ENCODE measurements around the gene HBP1. TPM values are rescaled to one million over a fixed set of nuclear protein-coding genes. Genes with fewer than 3 reads are reported as not detected.

Gene HBP1
- total and polyA plus RNA-seq, 2 experiments from 2014 or later = 36.0 to 52.8 TPM

GRCh38 chr7:107150375-107151073 is 18.3 kb upstream of the HBP1 start:
- Mint-ChIP-seq H3K36me3 (ENCODE audit: low read depth) (peaks cover 3% of the 10 kb centered on the region), H3K27ac (no peak overlapping the region), H3K27me3 (ENCODE audit: insufficient read depth, low read depth, poor library complexity) (peaks cover 2% of the 10 kb centered on the region), H3K4me1 (peaks cover 17% of the 10 kb centered on the region; the same call in 2 of the 3 replicates), H3K9me3 (no peaks in the 10 kb centered on the region), H3K4me3 (no peak overlapping the region)
- DNase-seq (ENCODE audit: low spot score) = peak; percentile 72
- Histone ChIP-seq H3K4me2 (no peak overlapping the region), H3K79me2 (replicated peaks; ENCODE audit: insufficient read depth) (no peaks in the 10 kb centered on the region), H4K20me1 (replicated peaks; ENCODE audit: insufficient read depth) (no peaks in the 10 kb centered on the region), H3K27ac (ENCODE audit: low read depth) (no peak overlapping the region), H2AFZ (no peak overlapping the region), H3K36me3 (ENCODE audit: insufficient read depth) (no peaks in the 10 kb centered on the region), H3K27me3 (ENCODE audit: insufficient read depth) (no peaks in the 10 kb centered on the region), H3F3A (replicated peaks; ENCODE audit: low read depth) (no peaks in the 10 kb centered on the region), H3K9me2 (ENCODE audit: insufficient read depth) (no peaks in the 10 kb centered on the region), H3K4me3 (no peak overlapping the region), H3K4me1 (ENCODE audit: insufficient read depth) (peaks cover 20% of the 10 kb centered on the region)
- no peak for TF ChIP-seq EZH2 (IDR thresholded peaks at IDR 0.05; ENCODE audit: low read depth, unreplicated experiment)
- peak; percentile 66 to 84 for TF ChIP-seq CTCF (conservative IDR thresholded peaks at IDR 0.05; ENCODE audit: low read depth in 2 of 2)
- no peak for TF ChIP-seq EZH2phosphoT487 (IDR thresholded peaks at IDR 0.05; ENCODE audit: unreplicated experiment)
- TF ChIP-seq ZNF114 (CRISPR knock-in tag; IDR thresholded peaks at IDR 0.05) = no peak
- no peak for TF ChIP-seq CREB1 (CRISPR knock-in tag; IDR thresholded peaks at IDR 0.05; ENCODE audit: low read depth)
- TF ChIP-seq NANOG (IDR thresholded peaks at IDR 0.05; ENCODE audit: borderline replicate concordance) = no peak
- ATAC-seq = no peak

GRCh38 chr7:107151538-107151937 is 17.3 kb upstream of the HBP1 start:
- Histone ChIP-seq H3K27ac (ENCODE audit: low read depth) (no peak overlapping the region), H3K4me2 (no peak overlapping the region), H3K36me3 (ENCODE audit: insufficient read depth) (peaks cover 4% of the 10 kb centered on the region; the same call in 1 of the 2 replicates), H3F3A (replicated peaks; ENCODE audit: low read depth) (no peaks in the 10 kb centered on the region), H2AFZ (no peak overlapping the region), H3K27me3 (ENCODE audit: insufficient read depth) (no peaks in the 10 kb centered on the region), H4K20me1 (replicated peaks; ENCODE audit: insufficient read depth) (no peaks in the 10 kb centered on the region), H3K4me1 (ENCODE audit: insufficient read depth) (peaks cover 17% of the 10 kb centered on the region), H3K4me3 (no peak overlapping the region), H3K9me2 (ENCODE audit: insufficient read depth) (no peaks in the 10 kb centered on the region), H3K79me2 (replicated peaks; ENCODE audit: insufficient read depth) (no peaks in the 10 kb centered on the region)
- no peaks in the 10 kb centered on the region; the same call in 2 of the 3 replicates for H3K9me3 Mint-ChIP-seq
- TF ChIP-seq EZH2 (IDR thresholded peaks at IDR 0.05; ENCODE audit: low read depth, unreplicated experiment) = no peak
- no peak for DNase-seq (ENCODE audit: low spot score)
- peaks cover 6% of the 10 kb centered on the region for H3K36me3 Mint-ChIP-seq (ENCODE audit: low read depth)
- peaks cover 2% of the 10 kb centered on the region for H3K27me3 Mint-ChIP-seq (ENCODE audit: insufficient read depth, low read depth, poor library complexity)
- H3K4me3 Mint-ChIP-seq = no peak overlapping the region
- no peak for ATAC-seq
- H3K4me1 Mint-ChIP-seq = peaks cover 14% of the 10 kb centered on the region; the same call in 2 of the 3 replicates
- no peak overlapping the region for H3K27ac Mint-ChIP-seq

- DNase-seq (ENCODE audit: low spot score) = no peak
- H3K4me1 ChIP-seq (ENCODE audit: insufficient read depth) = peaks cover 13% of the 10 kb centered on the region
- H3K36me3 Mint-ChIP-seq (ENCODE audit: low read depth) = peaks cover 6% of the 10 kb centered on the region
- H3K4me1 Mint-ChIP-seq = peaks cover 14% of the 10 kb centered on the region; the same call in 2 of the 3 replicates
- H3K27ac Mint-ChIP-seq = peak overlapping the region; percentile 15
- no peak overlapping the region for H3K4me3 ChIP-seq
- H3F3A ChIP-seq (replicated peaks; ENCODE audit: low read depth) = no peaks in the 10 kb centered on the region
- H3K79me2 ChIP-seq (replicated peaks; ENCODE audit: insufficient read depth) = no peaks in the 10 kb centered on the region
- peaks cover 4% of the 10 kb centered on the region; the same call in 1 of the 2 replicates for H3K36me3 ChIP-seq (ENCODE audit: insufficient read depth)
- no peak overlapping the region for H3K4me2 ChIP-seq
- no peaks in the 10 kb centered on the region for H4K20me1 ChIP-seq (replicated peaks; ENCODE audit: insufficient read depth)
- no peak overlapping the region for H2AFZ ChIP-seq
- no peak overlapping the region for H3K4me3 Mint-ChIP-seq
- no peaks in the 10 kb centered on the region for H3K27me3 ChIP-seq (ENCODE audit: insufficient read depth)
- H3K9me2 ChIP-seq (ENCODE audit: insufficient read depth) = no peaks in the 10 kb centered on the region
- no peaks in the 10 kb centered on the region; the same call in 2 of the 3 replicates for H3K9me3 Mint-ChIP-seq
- peaks cover 2% of the 10 kb centered on the region for H3K27me3 Mint-ChIP-seq (ENCODE audit: insufficient read depth, low read depth, poor library complexity)
- no peak for ATAC-seq
- H3K27ac ChIP-seq (ENCODE audit: low read depth) = no peak overlapping the region
- no peak for TF ChIP-seq EZH2 (IDR thresholded peaks at IDR 0.05; ENCODE audit: low read depth, unreplicated experiment)
- TF ChIP-seq POLR2AphosphoS5 (IDR thresholded peaks at IDR 0.05; ENCODE audit: low read depth) = no peak
- TF ChIP-seq EZH2phosphoT487 (IDR thresholded peaks at IDR 0.05; ENCODE audit: unreplicated experiment) = no peak
- TF ChIP-seq CTCF (conservative IDR thresholded peaks at IDR 0.05; ENCODE audit: low read depth in 2 of 2) = no peak
- TF ChIP-seq REST (IDR thresholded peaks at IDR 0.05; ENCODE audit: unreplicated experiment) = no peak
- no peak for TF ChIP-seq NANOG (IDR thresholded peaks at IDR 0.05; ENCODE audit: borderline replicate concordance)
- TF ChIP-seq ETS1 (IDR thresholded peaks at IDR 0.05) = no peak
Observed at GRCh38 chr7:107152011-107152410, 16.8 kb upstream of the HBP1 start.
